ENCODE measurements around the gene DTD2. TPM values are rescaled to one million over a fixed set of nuclear protein-coding genes. Genes with fewer than 3 reads are reported as not detected.

DTD2 gene
- total and polyA plus RNA-seq, 4 donors: 7.9 to 16.7 (median 10.7) TPM

GRCh38 chr14:31484754-31485153, 27.4 kb upstream of the DTD2 start:
- H3K27ac ChIP-seq (ENCODE audit: low read depth in 1 of 2, low read length in 2 of 2): no peak overlapping the region
- WGBS: 83% methylated on average over 3 of the region's 3 CpGs
- no peaks in the 10 kb centered on the region for H3K9me3 ChIP-seq (ENCODE audit: control insufficient read depth in 4 of 4, low read length in 3 of 4)

More at GRCh38 chr14:31484754-31485153, 27.4 kb upstream of the DTD2 start:
- H3K36me3 ChIP-seq (ENCODE audit: control insufficient read depth in 4 of 4, insufficient read depth in 3 of 4, low read depth in 1 of 4, low read length in 3 of 4): no peaks in the 10 kb centered on the region
- no peaks in the 10 kb centered on the region for H3K4me1 ChIP-seq (ENCODE audit: control insufficient read depth in 4 of 4, insufficient read depth in 4 of 4, low read length in 3 of 4)
- no peaks in the 10 kb centered on the region for H3K27me3 ChIP-seq (ENCODE audit: control insufficient read depth in 4 of 4, insufficient read depth in 4 of 4, low read length in 3 of 4)
- no peak for DNase-seq (ENCODE audit: low spot score)
- no peak for TF ChIP-seq NR2F2 (IDR thresholded peaks at IDR 0.05)
- TF ChIP-seq REST (IDR thresholded peaks at IDR 0.05): no peak
- no peak for TF ChIP-seq GABPA (IDR thresholded peaks at IDR 0.05 in 1 of 2, conservative IDR thresholded peaks at IDR 0.05 in 1 of 2)
- TF ChIP-seq, protein P1, sequence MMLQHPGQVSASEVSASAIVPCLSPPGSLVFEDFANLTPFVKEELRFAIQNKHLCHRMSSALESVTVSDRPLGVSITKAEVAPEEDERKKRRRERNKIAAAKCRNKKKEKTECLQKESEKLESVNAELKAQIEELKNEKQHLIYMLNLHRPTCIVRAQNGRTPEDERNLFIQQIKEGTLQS (IDR thresholded peaks at IDR 0.05): no peak
- TF ChIP-seq, protein P2, sequence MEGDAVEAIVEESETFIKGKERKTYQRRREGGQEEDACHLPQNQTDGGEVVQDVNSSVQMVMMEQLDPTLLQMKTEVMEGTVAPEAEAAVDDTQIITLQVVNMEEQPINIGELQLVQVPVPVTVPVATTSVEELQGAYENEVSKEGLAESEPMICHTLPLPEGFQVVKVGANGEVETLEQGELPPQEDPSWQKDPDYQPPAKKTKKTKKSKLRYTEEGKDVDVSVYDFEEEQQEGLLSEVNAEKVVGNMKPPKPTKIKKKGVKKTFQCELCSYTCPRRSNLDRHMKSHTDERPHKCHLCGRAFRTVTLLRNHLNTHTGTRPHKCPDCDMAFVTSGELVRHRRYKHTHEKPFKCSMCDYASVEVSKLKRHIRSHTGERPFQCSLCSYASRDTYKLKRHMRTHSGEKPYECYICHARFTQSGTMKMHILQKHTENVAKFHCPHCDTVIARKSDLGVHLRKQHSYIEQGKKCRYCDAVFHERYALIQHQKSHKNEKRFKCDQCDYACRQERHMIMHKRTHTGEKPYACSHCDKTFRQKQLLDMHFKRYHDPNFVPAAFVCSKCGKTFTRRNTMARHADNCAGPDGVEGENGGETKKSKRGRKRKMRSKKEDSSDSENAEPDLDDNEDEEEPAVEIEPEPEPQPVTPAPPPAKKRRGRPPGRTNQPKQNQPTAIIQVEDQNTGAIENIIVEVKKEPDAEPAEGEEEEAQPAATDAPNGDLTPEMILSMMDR (IDR thresholded peaks at IDR 0.05; ENCODE audit: low read depth, low read length, missing input control): no peak
- TF ChIP-seq JUND (IDR thresholded peaks at IDR 0.05): no peak
- no peak for TF ChIP-seq RXRA (IDR thresholded peaks at IDR 0.05)
- no peak for TF ChIP-seq HNF4A (conservative IDR thresholded peaks at IDR 0.05)
- TF ChIP-seq, protein P3, sequence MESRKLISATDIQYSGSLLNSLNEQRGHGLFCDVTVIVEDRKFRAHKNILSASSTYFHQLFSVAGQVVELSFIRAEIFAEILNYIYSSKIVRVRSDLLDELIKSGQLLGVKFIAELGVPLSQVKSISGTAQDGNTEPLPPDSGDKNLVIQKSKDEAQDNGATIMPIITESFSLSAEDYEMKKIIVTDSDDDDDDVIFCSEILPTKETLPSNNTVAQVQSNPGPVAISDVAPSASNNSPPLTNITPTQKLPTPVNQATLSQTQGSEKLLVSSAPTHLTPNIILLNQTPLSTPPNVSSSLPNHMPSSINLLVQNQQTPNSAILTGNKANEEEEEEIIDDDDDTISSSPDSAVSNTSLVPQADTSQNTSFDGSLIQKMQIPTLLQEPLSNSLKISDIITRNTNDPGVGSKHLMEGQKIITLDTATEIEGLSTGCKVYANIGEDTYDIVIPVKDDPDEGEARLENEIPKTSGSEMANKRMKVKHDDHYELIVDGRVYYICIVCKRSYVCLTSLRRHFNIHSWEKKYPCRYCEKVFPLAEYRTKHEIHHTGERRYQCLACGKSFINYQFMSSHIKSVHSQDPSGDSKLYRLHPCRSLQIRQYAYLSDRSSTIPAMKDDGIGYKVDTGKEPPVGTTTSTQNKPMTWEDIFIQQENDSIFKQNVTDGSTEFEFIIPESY (IDR thresholded peaks at IDR 0.05): no peak
- TF ChIP-seq TAF1 (conservative IDR thresholded peaks at IDR 0.05): no peak
- TF ChIP-seq FOXA1 (IDR thresholded peaks at IDR 0.05): no peak
- TF ChIP-seq, protein P4, sequence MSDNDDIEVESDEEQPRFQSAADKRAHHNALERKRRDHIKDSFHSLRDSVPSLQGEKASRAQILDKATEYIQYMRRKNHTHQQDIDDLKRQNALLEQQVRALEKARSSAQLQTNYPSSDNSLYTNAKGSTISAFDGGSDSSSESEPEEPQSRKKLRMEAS (IDR thresholded peaks at IDR 0.05): no peak
- no peak for TF ChIP-seq HNF4G (IDR thresholded peaks at IDR 0.05)
- TF ChIP-seq YY1 (IDR thresholded peaks at IDR 0.05): no peak
- TF ChIP-seq SP1 (IDR thresholded peaks at IDR 0.05): no peak
- no peak for TF ChIP-seq FOXA2 (IDR thresholded peaks at IDR 0.05)
- H3K9ac ChIP-seq (ENCODE audit: low read depth in 1 of 2, low read length in 2 of 2): no peak overlapping the region
- no peak overlapping the region for H3K4me3 ChIP-seq (ENCODE audit: low read depth in 1 of 3, low read length in 3 of 3)

Data from liver (tissue), 9 donors.